ENCODE data around the gene CCDC195. TPM values are rescaled to one million over a fixed set of nuclear protein-coding genes. Genes with fewer than 3 reads are reported as not detected.

Gene CCDC195
- total RNA-seq, 4 donors from 2014 or later = not detected

GRCh38 chr2:224731665-224732064 is 15.5 kb upstream of the CCDC195 start:
- peaks cover 0 to 30% (median 2%) of the 10 kb centered on the region in 4 donors for H3K9me3 ChIP-seq
- H3K36me3 ChIP-seq = no peaks in the 10 kb centered on the region
- TF ChIP-seq POLR2A (IDR thresholded peaks at IDR 0.05) (no peak), CTCF (IDR thresholded peaks at IDR 0.05) (no peak), EP300 (IDR thresholded peaks at IDR 0.05) (no peak)
- H3K27me3 ChIP-seq = no peaks in the 10 kb centered on the region
- no peak overlapping the region for H3K4me3 ChIP-seq
- no peaks in the 10 kb centered on the region for H3K4me1 ChIP-seq
- H3K27ac ChIP-seq = no peak overlapping the region
- WGBS, 2 donors = 62 to 80% methylated on average over 1 of the region's 1 CpG
- no peak for DNase-seq (ENCODE audit: low spot score in 2 of 2)

GRCh38 chr2:224729435-224729834 is 13.3 kb upstream of the CCDC195 start:
- Histone ChIP-seq H3K4me3 (no peak overlapping the region), H3K27me3 (no peaks in the 10 kb centered on the region), H3K27ac (no peak overlapping the region), H3K36me3 (no peaks in the 10 kb centered on the region), H3K4me1 (no peaks in the 10 kb centered on the region), H3K9me3 (peaks cover 0 to 16% (median 0%) of the 10 kb centered on the region in 4 donors)
- no peak for TF ChIP-seq CTCF (IDR thresholded peaks at IDR 0.05)
- TF ChIP-seq POLR2A (IDR thresholded peaks at IDR 0.05) = no peak
- TF ChIP-seq EP300 (IDR thresholded peaks at IDR 0.05) = no peak
- DNase-seq (ENCODE audit: low spot score in 2 of 2) = no peak
- WGBS, 2 donors = 88 to 93% methylated on average over 1 of the region's 1 CpG

DNA sequence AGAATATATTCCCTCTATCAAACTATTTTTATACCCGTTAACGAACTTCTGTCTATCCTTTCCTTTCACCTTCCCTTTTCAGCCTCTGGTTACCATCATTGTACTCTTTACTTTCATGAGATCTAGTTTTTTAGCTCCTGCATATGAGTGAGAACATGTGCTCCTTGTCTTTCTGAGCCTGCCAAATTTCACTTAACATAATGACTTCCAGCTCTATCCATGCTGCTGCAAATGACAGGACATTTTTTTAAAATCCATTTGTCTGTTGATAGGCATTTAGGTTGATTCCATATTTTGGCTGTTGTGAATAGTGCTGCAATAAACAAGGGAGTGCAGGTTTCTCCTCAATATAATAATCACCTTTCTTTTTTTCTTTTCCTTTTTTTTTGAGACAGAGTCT is 8.2 kb upstream of the CCDC195 start:
- WGBS, 2 donors = 87 to 94% methylated on average over 2 of the region's 2 CpGs
- no peaks in the 10 kb centered on the region for H3K4me1 ChIP-seq
- no peak overlapping the region for H3K27ac ChIP-seq
- H3K27me3 ChIP-seq = no peaks in the 10 kb centered on the region
- TF ChIP-seq CTCF (IDR thresholded peaks at IDR 0.05) = no peak
- no peak for TF ChIP-seq EP300 (IDR thresholded peaks at IDR 0.05)
- TF ChIP-seq POLR2A (IDR thresholded peaks at IDR 0.05) = no peak
- no peak for DNase-seq (ENCODE audit: low spot score in 2 of 2)
- no peak overlapping the region for H3K4me3 ChIP-seq
- H3K36me3 ChIP-seq = no peaks in the 10 kb centered on the region
- peaks cover 0 to 16% (median 0%) of the 10 kb centered on the region in 4 donors for H3K9me3 ChIP-seq

DNA sequence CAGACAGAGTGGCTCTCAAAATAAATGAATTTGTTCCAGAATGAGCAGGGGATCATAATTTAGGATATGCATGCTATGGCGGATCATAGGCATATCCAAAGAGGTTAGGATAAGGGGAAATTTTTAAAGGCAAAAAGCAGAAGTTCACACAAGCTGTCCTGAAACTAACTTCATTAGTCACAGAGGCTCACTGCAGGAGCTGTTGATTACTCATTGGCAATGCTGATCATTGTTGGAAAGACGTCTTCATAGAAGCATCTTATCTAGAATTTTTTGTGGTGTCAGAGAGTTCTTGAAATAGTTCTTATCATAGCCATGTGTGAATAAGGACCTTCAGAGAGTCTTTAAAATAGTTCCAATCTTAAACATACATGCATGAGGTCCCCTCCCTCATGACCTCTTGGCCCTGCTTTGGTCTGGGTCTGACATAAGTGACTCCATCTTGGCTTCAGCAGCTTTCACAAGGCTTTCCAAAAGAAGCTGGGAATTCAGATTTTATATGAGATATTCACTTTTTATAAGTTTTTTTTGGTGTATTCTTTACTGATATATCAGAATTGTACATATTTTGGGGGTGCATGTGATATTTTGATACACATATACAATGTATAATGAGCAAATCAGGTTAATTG is 7.5 kb upstream of the CCDC195 start:
- DNase-seq (ENCODE audit: low spot score in 2 of 2) = no peak
- Histone ChIP-seq H3K9me3 (peaks cover 0 to 11% (median 0%) of the 10 kb centered on the region in 4 donors), H3K36me3 (no peaks in the 10 kb centered on the region), H3K4me3 (no peak overlapping the region), H3K27me3 (no peaks in the 10 kb centered on the region), H3K27ac (no peak overlapping the region), H3K4me1 (no peaks in the 10 kb centered on the region)
- WGBS, 2 donors = 64 to 66% methylated on average over 2 of the region's 2 CpGs
- TF ChIP-seq CTCF (IDR thresholded peaks at IDR 0.05) (no peak), POLR2A (IDR thresholded peaks at IDR 0.05) (no peak), EP300 (IDR thresholded peaks at IDR 0.05) (no peak)

GRCh38 chr2:224722770-224723169 is 6.6 kb upstream of the CCDC195 start:
- peaks cover 0 to 5% (median 0%) of the 10 kb centered on the region in 4 donors for H3K9me3 ChIP-seq
- H3K4me3 ChIP-seq = no peak overlapping the region
- no peak for TF ChIP-seq CTCF (IDR thresholded peaks at IDR 0.05)
- TF ChIP-seq POLR2A (IDR thresholded peaks at IDR 0.05) = no peak
- no peak for TF ChIP-seq EP300 (IDR thresholded peaks at IDR 0.05)
- H3K27ac ChIP-seq = no peak overlapping the region
- H3K36me3 ChIP-seq = no peaks in the 10 kb centered on the region
- H3K4me1 ChIP-seq = no peaks in the 10 kb centered on the region
- WGBS, 2 donors = 85 to 86% methylated on average over 4 of the region's 4 CpGs
- DNase-seq (ENCODE audit: low spot score in 2 of 2) = no peak
- no peaks in the 10 kb centered on the region for H3K27me3 ChIP-seq
